C4-2B (cell line): ENCODE data around the gene SIRT3.

ENCODE experiments used
- CTCF ChIP-seq: fragments of 450-650 bp; conservative IDR thresholded peaks from 2 replicates; pipeline ENCODE4 v1.5.1; 2017; ENCODE audit warnings: mild to moderate bottlenecking
- ZFX ChIP-seq: fragments of 450-650 bp; IDR thresholded peaks from 2 replicates; pipeline ENCODE4 v1.6.1; 2017

GRCh38 chr11:213111-213510 is 23.0 kb downstream of the SIRT3 start:
- TF ChIP-seq ZFX (no peak), CTCF (no peak)
